ACHN (cell line): Measurements from ENCODE around the gene PPARG.
"Not testable (repeated sequence)": the region's sequence is repeated elsewhere in the genome, so short reads cannot be mapped to it uniquely, and the experiment has no call there.

Source experiments
- DNase-seq: peaks from one replicate; pipeline ENCODE4 v3.0.0-alpha.2; 2015
- in situ Hi-C: cut with HindIII; loops from 2 replicates; pipeline ENCODE4 v1.10.0; 2017; ENCODE audit warnings: low sequenced_read_pairs, low pct_ligation_motif_present, low pct_unique_long_range_greater_than_20kb

The PPARG gene

GRCh38 chr3:12462159-12462947, 173.5 kb downstream of the PPARG start:
- no peak for DNase-seq
- in situ Hi-C loops = no loop called here

GRCh38 chr3:12463686-12464085, 174.8 kb downstream of the PPARG start:
- in situ Hi-C loops = no loop called here
- DNase-seq = no peak

GRCh38 chr3:12464181-12464580, 175.3 kb downstream of the PPARG start:
- no peak for DNase-seq
- in situ Hi-C loops = no loop called here

- no peak for DNase-seq
- in situ Hi-C loops = no loop called here
Observed at GRCh38 chr3:12465151-12465835, 176.4 kb downstream of the PPARG start.

GRCh38 chr3:12465836-12466225, 177.0 kb downstream of the PPARG start:
- in situ Hi-C loops = no loop called here
- no peak for DNase-seq

- in situ Hi-C loops = no loop called here
Observed at GRCh38 chr3:12467746-12468145, 178.9 kb downstream of the PPARG start.

GRCh38 chr3:12468276-12468675, 179.4 kb downstream of the PPARG start:
- in situ Hi-C loops = no loop called here
- no peak for DNase-seq

More at GRCh38 chr3:12467746-12468145, 178.9 kb downstream of the PPARG start:
- DNase-seq = no peak

- in situ Hi-C loops = no loop called here
- no peak for DNase-seq
Observed at GRCh38 chr3:12468757-12469156, 179.9 kb downstream of the PPARG start.

GRCh38 chr3:12469222-12469621, 180.4 kb downstream of the PPARG start:
- in situ Hi-C loops, DNase-seq: not testable (repeated sequence)

- DNase-seq = peak; percentile 53
Observed at GRCh38 chr3:12470111-12470510, 181.2 kb downstream of the PPARG start.

GRCh38 chr3:12470680-12471079, 181.8 kb downstream of the PPARG start:
- in situ Hi-C loops = no loop called here
- DNase-seq = no peak

More at GRCh38 chr3:12470111-12470510, 181.2 kb downstream of the PPARG start:
- in situ Hi-C loops = no loop called here

- peak; percentile 82 for DNase-seq
- in situ Hi-C loops = no loop called here
Observed at GRCh38 chr3:12471241-12471640, 182.4 kb downstream of the PPARG start.

- DNase-seq = no peak
- in situ Hi-C loops = no loop called here
Observed at GRCh38 chr3:12472000-12472610, 183.2 kb downstream of the PPARG start.

GRCh38 chr3:12472796-12473195, 183.9 kb downstream of the PPARG start:
- in situ Hi-C loops = no loop called here
- no peak for DNase-seq

- in situ Hi-C loops = no loop called here
- no peak for DNase-seq
Observed at GRCh38 chr3:12473511-12473910, 184.6 kb downstream of the PPARG start.

GRCh38 chr3:12476238-12476897, 187.5 kb downstream of the PPARG start:
- in situ Hi-C loops = no loop called here
- no peak for DNase-seq

GRCh38 chr3:12477256-12477655, 188.4 kb downstream of the PPARG start:
- no peak for DNase-seq
- in situ Hi-C loops = no loop called here

GRCh38 chr3:12478326-12478725, 189.5 kb downstream of the PPARG start:
- in situ Hi-C loops = no loop called here

GRCh38 chr3:12479198-12479597, 190.3 kb downstream of the PPARG start:
- DNase-seq, in situ Hi-C loops: not testable (repeated sequence)

More at GRCh38 chr3:12478326-12478725, 189.5 kb downstream of the PPARG start:
- no peak for DNase-seq
